ENCODE data around the gene SLC9B2.

- no peak for TF ChIP-seq CTCF (conservative IDR thresholded peaks at IDR 0.05; ENCODE audit: low read depth, low read length)
- TF ChIP-seq EZH2 (IDR thresholded peaks at IDR 0.05; ENCODE audit: borderline replicate concordance, low read depth, low read length, poor library complexity, severe bottlenecking) = no peak
These were observed 1.1 kb downstream of the SLC9B2 start for GRCh38 chr4:103075435-103075893.
